Activated CD8-positive, alpha-beta memory T cell treated with anti-CD3 and anti-CD28 coated beads, Interleukin-2, amount 10 ng/mL, durations not matched to agents 7 days and 5 days (primary cell): ENCODE measurements around the gene PDK2. TPM values are rescaled to one million over a fixed set of nuclear protein-coding genes. Genes with fewer than 3 reads are reported as not detected.

Experiments used
- total RNA-seq, 2 experiments: library from RNA; stranded (reverse); gene quantifications; one replicate each; pipeline ENCODE4 v1.2.3, GENCODE V29; 2021

The PDK2 gene
- total RNA-seq, 2 experiments from 2014 or later = 13.6 to 20.9 TPM

Other genes with a start within 250 kb of the PDK2 start
- gene TAC4, start 247.3 kb upstream of the PDK2 start, total RNA-seq = not detected
- gene DLX4, start 126.2 kb upstream of the PDK2 start, total RNA-seq = under 1 TPM in 1 of 2 experiments, not detected in 1; 0.23 TPM
- not detected for gene DLX3, start 100.1 kb upstream of the PDK2 start, total RNA-seq
- gene ITGA3, start 39.2 kb upstream of the PDK2 start, total RNA-seq = 10 to 100 TPM; 10.3 to 11.3 TPM
- gene SAMD14, start 34.8 kb downstream of the PDK2 start, total RNA-seq = 1 to 10 TPM in 1 of 2 experiments, under 1 TPM in 1; 0.35 to 1.1 TPM
- 100 to 1,000 TPM; 108 to 121 TPM for gene PPP1R9B, start 55.3 kb downstream of the PDK2 start, total RNA-seq
- under 1 TPM in 1 of 2 experiments, not detected in 1; 0.23 TPM for gene SGCA, start 70.7 kb downstream of the PDK2 start, total RNA-seq
- gene COL1A1, start 106.3 kb downstream of the PDK2 start, total RNA-seq = 1 to 10 TPM in 1 of 2 experiments, under 1 TPM in 1; 0.67 to 1.6 TPM
- gene TMEM92, start 179.1 kb downstream of the PDK2 start, total RNA-seq = under 1 TPM; 0.07 to 0.09 TPM